Transverse colon (tissue), 4 donors: ENCODE data around the gene HSFX3.
A peak's percentile ranks its signal among the peaks of the same experiment; 100 is the strongest.

ENCODE experiments used
- CTCF ChIP-seq, 5 experiments: fragments of 200-600 bp in 3 of 5; fragments of 450-650 bp in 2 of 5; sonication (generic) in 3 of 5; IDR thresholded peaks; 1 replicate in 2 of 5; 2 replicates in 3 of 5; pipeline ENCODE4 v1.5.1; 2016 to 2017; ENCODE audit warnings: antibody characterized with exemption in 5 of 5, inconsistent platforms in 3 of 5, mild to moderate bottlenecking in 2 of 5, moderate library complexity in 1 of 5
- EP300 ChIP-seq: sonication (generic); formaldehyde crosslinking; IDR thresholded peaks from one replicate; pipeline ENCODE4 v1.6.1; 2017; ENCODE audit warnings: antibody characterized with exemption, low read depth
- POLR2A ChIP-seq: fragments of 450-650 bp; IDR thresholded peaks from one replicate; pipeline ENCODE4 v1.6.1; 2016; ENCODE audit warnings: antibody characterized with exemption, mild to moderate bottlenecking, moderate library complexity
- POLR2AphosphoS5 ChIP-seq, 3 donors: sonication (generic); formaldehyde crosslinking; IDR thresholded peaks; one replicate each; pipeline ENCODE4 v1.6.1; 2016; ENCODE audit warnings: antibody characterized with exemption in 3 of 3

DNA sequence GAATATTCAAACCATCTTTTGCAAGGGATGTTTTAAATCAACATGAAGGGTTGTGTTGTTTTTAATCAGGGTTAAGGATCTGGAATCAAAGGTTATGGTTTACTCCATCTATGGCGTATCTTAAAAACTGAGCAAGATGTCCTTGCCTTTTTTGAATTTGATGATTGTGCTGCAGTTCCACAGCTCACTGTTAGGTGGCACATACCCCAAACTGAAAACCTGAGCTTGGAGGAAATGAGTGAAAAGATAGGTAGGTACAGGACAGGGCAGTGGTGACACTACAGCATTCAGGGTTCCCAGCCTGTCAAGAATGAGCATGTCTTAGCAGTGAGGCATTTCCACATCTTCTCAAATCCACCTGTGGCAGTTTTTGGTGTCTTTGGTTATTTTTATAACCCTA, 22.0 kb downstream of the HSFX3 start:
- TF ChIP-seq CTCF (IDR thresholded peaks at IDR 0.05) = peak; percentile 37 to 51 (median 39)
- no peak for TF ChIP-seq POLR2A
- no peak for TF ChIP-seq EP300
- no peak for TF ChIP-seq POLR2AphosphoS5 (IDR thresholded peaks at IDR 0.05)
